ENCODE measurements around the gene PAIP1.
A peak's percentile ranks its signal among the peaks of the same experiment; 100 is the strongest.
"Not testable (repeated sequence)": the region's sequence is repeated elsewhere in the genome, so short reads cannot be mapped to it uniquely, and the experiment has no call there.

PAIP1 gene

DNA sequence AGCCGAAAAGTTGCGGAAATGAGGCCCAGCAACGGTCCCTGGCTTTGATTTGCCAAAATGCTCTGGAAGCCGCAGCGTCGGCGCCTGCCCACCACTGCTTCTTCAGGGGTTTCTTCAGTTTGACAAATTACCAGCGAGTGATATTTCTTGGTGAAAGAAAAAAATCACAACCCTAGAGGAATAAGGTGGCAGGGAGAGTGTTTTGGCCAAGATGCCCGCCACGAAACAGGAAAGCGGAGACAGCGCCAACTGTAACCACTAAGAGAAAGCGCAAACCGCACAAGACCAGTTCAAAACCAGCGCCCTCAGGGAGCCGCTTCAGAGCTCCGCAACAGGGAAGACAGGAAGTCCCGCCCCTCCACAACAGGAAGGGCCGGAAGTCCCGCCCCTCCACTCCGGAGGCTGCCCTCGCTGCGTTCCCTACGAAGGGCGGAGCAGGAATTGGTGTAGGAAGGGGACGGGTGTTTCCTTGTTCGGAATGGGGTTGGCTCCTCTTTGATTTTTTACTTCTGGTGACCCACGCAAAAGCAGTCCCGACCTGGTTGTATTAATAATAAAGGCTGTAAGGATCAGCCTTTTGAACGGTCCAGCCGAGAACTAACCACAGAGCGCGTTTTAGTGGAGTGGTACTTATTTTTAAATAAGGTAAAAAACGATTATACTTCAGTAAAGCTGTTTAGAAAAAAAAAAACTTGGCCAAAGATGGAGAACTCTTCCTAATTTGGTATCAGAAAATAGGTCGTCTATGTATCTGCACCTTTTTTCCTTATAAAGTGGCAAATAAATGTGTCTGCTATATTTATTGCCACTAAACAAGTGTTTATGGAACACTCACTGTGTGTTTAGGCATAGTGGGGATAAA, 41.8 kb downstream of the PAIP1 start, which contains the start of gene C5orf34:
Gene C5orf34 (minus strand): TSS at position 333 of the 862 bp plus-strand sequence. CDS start 5,809 bp downstream, outside the sequence.
- peak; percentile 94 for DNase-seq

DNA sequence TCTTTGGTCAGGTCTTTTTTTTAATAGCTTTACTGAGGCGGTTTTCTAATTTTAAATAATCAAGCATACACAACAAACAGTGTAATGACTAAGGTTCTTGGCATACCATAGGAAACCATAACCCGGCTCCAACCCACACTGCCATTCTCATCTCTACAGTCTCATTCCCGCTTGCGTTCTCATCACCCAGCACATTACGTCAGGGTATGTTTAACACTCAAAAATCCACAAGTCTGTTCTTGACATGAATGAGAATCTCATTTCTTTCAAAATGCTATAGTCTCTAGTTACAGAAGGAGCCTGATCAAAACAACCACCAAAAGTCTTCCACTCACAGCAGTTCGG, 42.4 kb downstream of the PAIP1 start:
- DNase-seq = peak; percentile 55

DNA sequence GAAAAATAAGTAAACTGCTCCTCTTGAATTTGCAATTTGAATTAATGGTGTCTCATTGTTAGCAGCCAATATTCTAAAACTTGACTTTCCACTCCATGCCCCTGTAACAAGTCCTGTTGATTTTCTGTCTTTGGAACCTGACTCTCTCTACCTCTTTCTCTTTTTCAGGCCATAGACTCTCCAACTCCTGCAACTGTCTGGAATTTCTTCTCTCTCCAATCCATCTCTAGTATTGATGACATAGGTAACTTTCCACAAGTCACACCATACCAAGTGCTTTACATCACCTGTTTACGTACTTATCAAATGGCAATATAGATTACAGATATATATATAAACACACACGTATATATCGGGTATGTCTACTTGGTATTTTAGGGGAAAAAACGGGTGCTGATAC, 42.9 kb downstream of the PAIP1 start:
- DNase-seq = no peak

DNA sequence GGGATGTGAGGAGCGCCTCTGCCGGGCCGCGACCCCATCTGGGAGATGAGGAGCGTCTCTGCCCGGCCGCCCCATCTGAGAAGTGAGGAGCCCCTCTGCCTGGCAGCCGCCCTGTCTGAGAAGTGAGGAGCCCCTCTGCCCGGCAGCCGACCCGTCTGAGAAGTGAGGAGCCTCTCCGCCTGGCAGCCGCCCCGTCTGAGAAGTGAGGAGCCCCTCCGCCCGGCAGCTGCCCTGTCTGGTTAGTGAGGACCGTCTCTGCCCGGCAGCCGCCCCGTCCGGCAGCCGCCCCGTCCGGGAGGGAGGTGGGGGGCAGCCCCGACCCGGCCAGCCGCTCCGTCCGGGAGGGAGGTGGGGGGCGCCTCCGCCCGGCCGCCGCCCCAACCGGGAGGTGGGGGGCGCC, 45.8 kb downstream of the PAIP1 start:
- not testable (repeated sequence) for DNase-seq

DNA sequence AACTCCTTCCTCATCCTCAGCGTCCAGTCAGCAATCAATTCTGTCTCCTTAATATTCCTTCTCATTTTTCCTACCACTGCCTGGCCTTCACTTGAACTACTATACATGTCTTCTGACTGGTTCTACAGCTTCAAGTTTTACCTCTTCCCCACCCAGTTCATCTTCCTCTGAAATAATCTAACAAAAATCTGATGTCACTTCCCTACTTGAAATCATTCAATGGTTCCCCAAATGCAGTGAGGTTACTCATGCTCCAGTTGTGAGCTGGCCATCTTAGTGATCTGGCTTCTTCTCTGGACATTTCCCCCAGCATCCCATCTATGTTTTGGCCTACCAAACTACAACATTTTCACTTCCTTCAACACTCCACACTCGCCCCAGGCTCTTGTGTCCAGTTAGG, 58.3 kb downstream of the PAIP1 start:
- DNase-seq = no peak

DNA sequence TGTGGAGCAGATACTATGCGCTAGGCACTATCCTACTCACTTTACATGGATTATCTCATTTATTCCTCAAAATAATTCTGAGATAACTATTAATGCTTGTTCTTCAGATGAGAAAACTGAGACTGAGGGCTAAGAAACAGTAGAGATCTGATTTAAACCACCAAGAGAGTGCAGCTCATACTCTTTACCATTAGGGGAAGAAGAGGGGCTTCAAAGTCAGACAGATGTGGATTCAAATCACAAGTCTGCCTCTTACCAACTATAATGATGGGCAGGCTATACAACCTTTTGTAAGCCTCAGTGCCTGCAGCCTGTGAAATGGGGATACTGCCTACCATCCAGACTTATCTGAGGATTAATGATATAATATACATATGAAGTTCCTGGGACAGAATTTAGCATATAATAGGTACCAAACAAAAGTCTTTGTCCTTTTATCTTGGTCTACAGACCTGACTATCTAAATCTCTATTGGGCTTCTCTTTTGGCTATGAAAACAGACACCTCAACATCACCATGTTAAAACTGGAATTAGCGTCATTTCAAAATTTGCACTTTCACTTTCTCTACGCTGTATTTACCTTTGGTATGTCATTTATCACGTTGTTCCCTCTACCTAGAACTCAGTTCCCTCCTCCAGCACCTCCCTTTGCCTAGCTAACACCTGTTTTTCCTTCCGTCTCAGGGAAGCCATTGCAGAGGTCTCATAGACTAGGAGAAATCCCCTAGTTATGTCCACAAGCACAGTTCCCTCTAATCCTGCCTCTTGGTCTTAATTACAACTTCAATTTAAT, 59.4 kb downstream of the PAIP1 start:
- no peak for DNase-seq

DNA sequence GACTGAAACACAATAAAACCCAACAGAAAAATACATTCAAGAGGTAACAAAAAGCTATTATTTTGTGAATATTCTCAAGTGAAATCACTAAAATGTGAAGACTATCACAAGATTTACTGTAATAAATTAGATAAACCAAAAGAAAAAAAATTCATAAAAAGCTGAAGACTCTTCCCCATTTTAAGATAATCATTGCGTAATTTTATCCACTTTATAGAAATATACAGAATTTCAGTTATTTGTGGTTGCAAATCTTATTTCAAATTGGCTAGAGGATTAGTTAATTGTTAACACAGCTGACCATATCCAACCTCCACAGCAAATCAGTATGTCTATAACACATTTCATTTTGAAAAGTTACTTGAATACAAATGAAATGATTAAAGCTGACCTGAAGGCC, 65.6 kb downstream of the PAIP1 start:
- no peak for DNase-seq

DNA sequence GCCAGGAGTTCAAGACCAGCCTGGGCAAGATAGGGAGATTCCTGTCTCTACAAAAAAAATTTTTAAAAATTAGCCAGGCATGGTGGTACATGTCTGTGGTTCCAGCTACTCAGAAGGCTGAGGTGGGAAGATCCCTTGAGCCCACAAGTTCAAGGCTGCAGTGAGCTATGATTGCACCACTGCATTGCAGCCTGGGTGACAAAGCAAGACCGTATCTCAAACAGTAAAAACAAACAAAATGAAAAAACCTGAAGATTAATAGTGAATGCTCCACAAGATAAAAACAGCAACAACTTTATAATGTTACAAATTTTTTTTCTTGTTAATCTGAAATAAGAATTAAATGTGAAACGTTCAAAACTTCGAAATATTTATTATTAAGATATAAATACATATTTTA, 70.5 kb downstream of the PAIP1 start:
- peak; percentile 12 for DNase-seq

DNA sequence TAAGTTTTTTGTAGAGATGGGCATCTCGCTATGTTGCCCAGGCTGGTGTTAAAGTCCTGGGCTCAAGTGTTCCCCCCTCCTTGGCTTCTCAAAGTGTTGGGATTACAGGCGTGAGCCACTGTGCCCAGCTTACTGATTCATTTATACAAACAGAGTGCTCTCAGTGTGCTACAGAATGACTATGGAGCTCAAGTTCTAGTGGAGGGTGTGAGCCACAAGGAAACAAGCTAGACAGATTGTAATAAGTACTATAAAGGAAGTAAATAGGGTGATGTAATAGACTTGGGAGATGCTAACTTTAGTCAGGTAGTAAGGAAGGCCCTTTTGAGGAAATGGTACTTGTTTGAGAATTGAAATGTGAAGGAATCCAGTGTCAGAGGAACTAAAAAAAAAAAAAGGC, 71.5 kb downstream of the PAIP1 start:
- peak; percentile 13 for DNase-seq

DNA sequence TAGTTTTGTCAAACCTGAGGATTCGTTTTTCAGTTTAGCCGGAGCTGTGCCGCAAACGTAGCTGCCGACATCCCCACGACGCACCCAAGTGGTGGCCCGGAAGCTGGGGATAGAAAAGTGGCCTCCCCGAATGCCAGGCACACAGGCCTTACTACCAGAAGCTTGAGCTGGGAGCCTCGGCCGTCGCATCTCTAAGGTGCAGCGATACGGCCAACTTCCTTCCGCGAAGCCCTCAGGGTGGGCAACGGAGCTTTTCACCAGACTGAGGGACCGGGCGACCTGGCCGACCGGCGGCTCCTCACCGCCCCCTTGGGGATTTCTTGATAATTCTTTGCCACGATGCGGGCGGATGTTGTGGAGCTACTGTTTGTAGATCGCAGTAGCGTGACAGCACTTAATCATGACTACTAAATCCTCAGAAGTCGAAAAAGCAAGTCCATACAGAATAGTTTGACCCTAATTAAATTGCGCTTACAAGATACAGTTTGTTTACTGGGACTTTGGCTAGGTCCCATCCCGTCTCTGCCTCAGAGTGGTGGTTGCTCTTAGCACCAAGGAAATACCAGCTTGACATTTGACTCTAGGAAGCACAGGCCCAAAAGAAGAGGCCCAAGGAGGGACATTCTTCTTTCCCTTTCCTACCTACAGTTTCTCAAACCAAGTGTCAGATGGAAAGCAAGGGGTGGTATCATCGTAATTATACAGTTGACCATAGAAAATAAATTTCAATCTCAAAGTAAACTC, 72.6 kb downstream of the PAIP1 start:
- peak; percentile 89 for DNase-seq

DNA sequence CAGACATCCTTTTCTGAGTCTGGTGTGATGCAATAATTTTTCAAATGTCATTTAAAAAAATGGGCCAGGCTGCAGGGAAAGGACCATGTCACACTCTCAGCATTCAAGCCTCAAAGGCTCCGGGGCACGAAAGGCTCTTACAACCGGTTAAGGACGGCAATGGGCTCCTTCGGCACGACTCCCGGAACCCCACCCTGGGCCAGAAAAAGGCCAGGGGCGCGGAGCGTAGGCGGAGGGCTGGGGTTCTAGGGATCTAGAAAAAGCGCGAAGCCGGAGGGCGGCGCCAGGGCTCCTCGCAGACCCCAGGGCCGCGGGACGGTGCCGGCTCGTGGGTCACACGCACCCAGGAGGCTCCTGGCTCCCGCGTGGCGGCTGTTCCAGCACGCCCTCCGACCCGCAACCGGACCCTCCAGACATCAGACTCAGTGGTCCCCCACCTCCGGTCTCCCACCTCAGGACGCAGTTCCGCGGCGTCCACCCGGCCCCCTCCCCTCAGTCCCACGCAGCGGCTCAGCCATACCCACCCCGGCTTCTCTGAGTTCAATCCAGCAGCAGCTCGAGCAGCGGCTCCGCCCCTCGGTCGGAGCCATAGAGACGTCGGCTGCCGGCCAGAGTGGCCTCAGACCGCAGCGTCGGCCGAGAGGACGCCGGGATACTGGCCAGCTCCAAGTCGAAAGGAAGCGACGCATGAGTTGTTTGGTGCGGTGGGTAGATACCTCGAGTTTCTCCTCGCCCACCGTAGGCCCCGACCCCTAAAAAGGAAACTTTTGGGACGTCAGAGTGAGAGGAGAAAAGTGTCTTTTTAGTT, 73.4 kb downstream of the PAIP1 start, which contains the start of gene TMEM267:
Gene TMEM267 (minus strand): TSS at position 568 of the 808 bp plus-strand sequence. CDS start 29,896 bp downstream, outside the sequence.
- peak; percentile 87 for DNase-seq

DNA sequence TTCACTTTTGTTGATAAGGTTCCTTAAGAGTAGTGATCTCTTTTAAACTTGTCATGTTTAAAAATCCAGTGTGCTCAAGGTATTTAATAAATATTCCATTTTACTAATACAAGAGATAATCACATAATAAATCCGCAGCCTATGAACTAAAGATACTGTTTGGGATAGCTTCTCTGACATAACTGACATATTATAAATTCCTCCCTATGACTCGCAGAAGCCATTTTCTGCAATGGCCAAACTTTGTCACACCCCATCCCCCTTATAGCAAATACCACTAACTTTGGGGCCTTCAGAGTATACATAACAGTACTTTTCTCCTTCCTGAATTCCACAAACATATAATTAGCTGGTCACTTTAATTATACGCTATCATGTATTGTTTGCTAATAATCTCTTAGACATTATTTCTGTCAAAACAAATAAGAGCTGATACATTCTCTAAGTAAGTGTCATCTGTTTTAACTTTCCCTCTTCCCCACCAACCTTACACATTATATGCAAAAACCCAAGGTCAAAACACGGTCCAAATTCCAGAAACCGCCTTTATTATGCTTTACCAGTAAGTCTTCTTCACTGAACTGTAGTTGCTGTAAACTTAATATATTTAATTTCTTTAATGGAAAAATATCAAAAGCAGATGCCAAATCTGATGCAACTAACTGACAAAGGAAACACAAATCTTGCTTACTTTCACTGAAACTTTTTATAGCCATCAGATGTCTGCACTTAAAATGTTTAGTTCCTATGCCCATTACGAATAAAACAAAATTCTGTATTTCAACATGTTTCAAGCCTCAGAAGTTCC, 74.2 kb downstream of the PAIP1 start:
- DNase-seq = no peak

All from stimulated activated CD4-positive, alpha-beta T cell treated with anti-CD3 and anti-CD28 coated beads, Interleukin-1b, Interleukin-23, amount 100 ng/mL, for 48 hours (primary cell).